ENCODE measurements around the gene NMT1. TPM values are rescaled to one million over a fixed set of nuclear protein-coding genes. Genes with fewer than 3 reads are reported as not detected.

The NMT1 gene
- total RNA-seq, 1 donor from 2014 or later, result 80.6 TPM

DNA sequence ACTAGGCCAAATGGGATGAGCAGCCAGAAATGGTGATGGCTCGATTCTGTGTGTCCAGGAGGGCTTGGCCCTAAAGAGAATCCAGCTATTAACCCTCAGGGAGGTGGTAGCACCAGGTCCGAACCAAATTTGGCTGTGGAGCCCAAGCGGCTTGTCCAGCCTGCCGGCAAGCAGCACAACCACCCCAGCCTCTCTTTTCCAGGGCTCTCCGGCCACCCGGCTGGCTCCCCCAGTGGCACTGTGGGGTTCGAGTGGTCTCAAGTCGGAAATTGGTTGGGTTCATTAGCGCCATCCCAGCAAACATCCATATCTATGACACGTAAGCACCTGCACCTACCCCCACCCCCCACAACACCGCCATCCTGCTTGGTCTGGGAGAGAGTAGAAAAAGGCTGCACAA, 35.8 kb downstream of the NMT1 start:
- Mint-ChIP-seq H3K4me1 (peaks cover 14% of the 10 kb centered on the region), H3K27ac (no peak overlapping the region), H3K4me3 (no peak overlapping the region), H3K9me3 (no peaks in the 10 kb centered on the region), H3K36me3 (peaks cover 47% of the 10 kb centered on the region), H3K27me3 (ENCODE audit: low read depth) (no peaks in the 10 kb centered on the region)
- TF ChIP-seq, protein P1, sequence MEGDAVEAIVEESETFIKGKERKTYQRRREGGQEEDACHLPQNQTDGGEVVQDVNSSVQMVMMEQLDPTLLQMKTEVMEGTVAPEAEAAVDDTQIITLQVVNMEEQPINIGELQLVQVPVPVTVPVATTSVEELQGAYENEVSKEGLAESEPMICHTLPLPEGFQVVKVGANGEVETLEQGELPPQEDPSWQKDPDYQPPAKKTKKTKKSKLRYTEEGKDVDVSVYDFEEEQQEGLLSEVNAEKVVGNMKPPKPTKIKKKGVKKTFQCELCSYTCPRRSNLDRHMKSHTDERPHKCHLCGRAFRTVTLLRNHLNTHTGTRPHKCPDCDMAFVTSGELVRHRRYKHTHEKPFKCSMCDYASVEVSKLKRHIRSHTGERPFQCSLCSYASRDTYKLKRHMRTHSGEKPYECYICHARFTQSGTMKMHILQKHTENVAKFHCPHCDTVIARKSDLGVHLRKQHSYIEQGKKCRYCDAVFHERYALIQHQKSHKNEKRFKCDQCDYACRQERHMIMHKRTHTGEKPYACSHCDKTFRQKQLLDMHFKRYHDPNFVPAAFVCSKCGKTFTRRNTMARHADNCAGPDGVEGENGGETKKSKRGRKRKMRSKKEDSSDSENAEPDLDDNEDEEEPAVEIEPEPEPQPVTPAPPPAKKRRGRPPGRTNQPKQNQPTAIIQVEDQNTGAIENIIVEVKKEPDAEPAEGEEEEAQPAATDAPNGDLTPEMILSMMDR (IDR thresholded peaks at IDR 0.05; ENCODE audit: unreplicated experiment), result no peak
- DNase-seq (ENCODE audit: low spot score in 2 of 2, unreplicated experiment in 2 of 2), result no peak

GRCh38 chr17:45098081-45098868, 37.2 kb downstream of the NMT1 start:
- H3K4me1 Mint-ChIP-seq, result peaks cover 28% of the 10 kb centered on the region
- H3K27me3 Mint-ChIP-seq (ENCODE audit: low read depth), result no peaks in the 10 kb centered on the region
- H3K9me3 Mint-ChIP-seq, result no peaks in the 10 kb centered on the region
- TF ChIP-seq, protein P1 (IDR thresholded peaks at IDR 0.05; ENCODE audit: unreplicated experiment), result no peak
- no peak overlapping the region for H3K4me3 Mint-ChIP-seq
- DNase-seq (ENCODE audit: low spot score in 2 of 2, unreplicated experiment in 2 of 2), result no peak
- peaks cover 39% of the 10 kb centered on the region for H3K36me3 Mint-ChIP-seq
- peak overlapping the region; percentile 69 for H3K27ac Mint-ChIP-seq

GRCh38 chr17:45098869-45099616, 37.9 kb downstream of the NMT1 start:
- H3K4me1 Mint-ChIP-seq, result peaks cover 32% of the 10 kb centered on the region
- H3K27ac Mint-ChIP-seq, result peak overlapping the region; percentile 69
- H3K27me3 Mint-ChIP-seq (ENCODE audit: low read depth), result no peaks in the 10 kb centered on the region
- H3K4me3 Mint-ChIP-seq, result no peak overlapping the region
- H3K9me3 Mint-ChIP-seq, result no peaks in the 10 kb centered on the region
- peaks cover 36% of the 10 kb centered on the region for H3K36me3 Mint-ChIP-seq
- TF ChIP-seq, protein P1 (IDR thresholded peaks at IDR 0.05; ENCODE audit: unreplicated experiment), result peak; percentile 78
- peak; percentile 72 to 87 for DNase-seq (ENCODE audit: low spot score in 2 of 2, unreplicated experiment in 2 of 2)

DNA sequence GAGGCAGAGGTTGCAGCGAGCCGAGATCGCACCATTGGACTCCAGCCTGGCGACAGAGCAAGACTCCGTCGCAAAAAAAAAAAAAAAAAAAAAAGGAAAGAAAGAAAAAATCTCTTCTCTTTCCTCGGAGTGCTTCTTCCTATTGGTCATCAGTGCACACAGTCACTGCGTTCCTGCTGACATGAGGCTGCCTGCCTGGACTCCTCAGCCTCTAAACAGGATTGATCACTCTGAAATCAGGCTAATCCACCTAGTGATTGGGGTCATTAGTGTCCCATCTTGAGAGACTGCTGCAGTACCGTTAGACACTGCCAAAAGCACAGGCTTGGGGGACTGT, 40.4 kb downstream of the NMT1 start:
- peaks cover 29% of the 10 kb centered on the region for H3K36me3 Mint-ChIP-seq
- no peak overlapping the region for H3K4me3 Mint-ChIP-seq
- H3K27ac Mint-ChIP-seq, result peak overlapping the region; percentile 99
- no peak for DNase-seq (ENCODE audit: low spot score in 2 of 2, unreplicated experiment in 2 of 2)
- H3K27me3 Mint-ChIP-seq (ENCODE audit: low read depth), result no peaks in the 10 kb centered on the region
- TF ChIP-seq, protein P1 (IDR thresholded peaks at IDR 0.05; ENCODE audit: unreplicated experiment), result no peak
- H3K9me3 Mint-ChIP-seq, result no peaks in the 10 kb centered on the region
- H3K4me1 Mint-ChIP-seq, result peaks cover 32% of the 10 kb centered on the region

DNA sequence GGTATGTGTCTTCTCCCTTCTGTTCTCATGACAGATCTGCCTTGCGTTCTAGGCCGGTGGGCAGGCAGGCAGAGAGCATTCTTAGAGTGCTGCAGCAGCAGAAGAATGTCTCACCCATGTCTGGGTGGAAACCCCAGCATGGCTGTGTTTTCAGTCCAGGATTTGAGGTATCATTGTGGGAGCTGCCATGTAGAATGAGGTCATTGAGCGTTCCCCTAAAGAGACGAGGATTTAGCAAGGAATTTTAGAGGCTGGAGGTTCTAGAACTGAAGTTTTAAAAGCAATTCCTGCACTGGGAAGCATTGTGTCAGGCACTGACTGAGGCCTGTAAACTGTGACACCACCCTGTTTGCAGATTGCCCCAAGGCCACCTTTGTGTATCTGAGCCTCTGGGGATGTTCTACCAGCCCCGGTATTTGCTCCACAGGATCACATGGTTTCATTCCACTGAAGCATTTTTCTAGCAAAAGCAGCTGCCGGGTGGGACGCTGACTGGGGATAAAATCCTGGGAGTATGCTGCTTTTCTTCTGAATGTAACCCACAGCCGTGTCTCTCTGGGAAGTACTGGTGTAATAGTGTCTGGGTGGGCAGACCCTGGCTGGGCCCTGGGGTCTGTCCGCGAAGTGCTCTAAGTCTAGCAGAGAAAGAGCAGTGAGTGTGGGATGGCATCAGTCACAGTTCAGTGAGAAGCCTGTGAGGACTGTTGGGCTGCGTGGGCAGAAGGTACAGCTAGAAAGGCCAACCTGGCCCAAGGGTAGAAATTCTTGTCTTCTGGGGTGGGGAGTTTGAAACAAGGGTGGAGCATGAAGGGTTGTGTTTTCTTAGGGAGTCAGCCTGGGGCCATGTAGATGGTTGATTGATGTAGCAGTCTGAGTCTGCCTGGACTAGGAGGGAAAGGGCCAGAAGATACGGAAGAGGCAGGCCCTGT, 41.0 kb downstream of the NMT1 start:
- Mint-ChIP-seq H3K36me3 (peaks cover 31% of the 10 kb centered on the region), H3K27ac (peak overlapping the region; percentile 99), H3K27me3 (ENCODE audit: low read depth) (no peaks in the 10 kb centered on the region), H3K9me3 (no peaks in the 10 kb centered on the region), H3K4me3 (peak overlapping the region; percentile 35), H3K4me1 (peaks cover 32% of the 10 kb centered on the region)
- TF ChIP-seq, protein P1 (IDR thresholded peaks at IDR 0.05; ENCODE audit: unreplicated experiment), result no peak
- DNase-seq (ENCODE audit: low spot score in 2 of 2, unreplicated experiment in 2 of 2), result peak in 1 of 2 experiments; percentile 43
